WERI-Rb-1 (cell line): ENCODE measurements around the gene CALR.
"Not testable (repeated sequence)": the region's sequence is repeated elsewhere in the genome, so short reads cannot be mapped to it uniquely, and the experiment has no call there.

Experiments used
- DNase-seq: peaks from one replicate; pipeline ENCODE4 v3.0.0-alpha.2; 2020
- H3K27ac ChIP-seq: fragments of 250-450 bp; sonication (Bioruptor Pico); 2 replicates; pipeline ENCODE4 v1.5.1; 2020; ENCODE audit warnings: mild to moderate bottlenecking, moderate library complexity
- H3K27me3 ChIP-seq: fragments of 250-450 bp; sonication (Bioruptor Pico); 2 replicates; pipeline ENCODE4 v1.5.1; 2021; ENCODE audit warnings: mild to moderate bottlenecking, low read depth, moderate library complexity; ENCODE audit not compliant: insufficient read depth, severe bottlenecking
- H3K36me3 ChIP-seq: fragments of 250-450 bp; sonication (Bioruptor Pico); 2 replicates; pipeline ENCODE4 v1.5.1; 2020; ENCODE audit warnings: mild to moderate bottlenecking, moderate library complexity
- H3K4me3 ChIP-seq: 2 replicates; pipeline ENCODE4 v1.5.1; 2011; ENCODE audit warnings: low read depth, mild to moderate bottlenecking, control low read depth, low read length
- H3K9me3 ChIP-seq: fragments of 250-450 bp; sonication (Bioruptor Pico); 2 replicates; pipeline ENCODE4 v1.5.1; 2021; ENCODE audit warnings: mild to moderate bottlenecking, moderate library complexity; ENCODE audit not compliant: severe bottlenecking
- TF ChIP-seq, protein P1 (sequence below): IDR thresholded peaks from 2 replicates; pipeline ENCODE4 v1.5.1; 2011; ENCODE audit warnings: low read depth, mild to moderate bottlenecking, control low read depth, inconsistent platforms, low read length

Gene CALR

GRCh38 chr19:12899891-12900518, 38.4 kb upstream of the CALR start:
- Histone ChIP-seq H3K9me3 (no peaks in the 10 kb centered on the region), H3K27me3 (no peaks in the 10 kb centered on the region), H3K36me3 (peaks cover 9% of the 10 kb centered on the region; the same call in 1 of the 2 replicates), H3K4me3 (no peak overlapping the region), H3K27ac (no peak overlapping the region)
- no peak for DNase-seq
- TF ChIP-seq, protein P1, sequence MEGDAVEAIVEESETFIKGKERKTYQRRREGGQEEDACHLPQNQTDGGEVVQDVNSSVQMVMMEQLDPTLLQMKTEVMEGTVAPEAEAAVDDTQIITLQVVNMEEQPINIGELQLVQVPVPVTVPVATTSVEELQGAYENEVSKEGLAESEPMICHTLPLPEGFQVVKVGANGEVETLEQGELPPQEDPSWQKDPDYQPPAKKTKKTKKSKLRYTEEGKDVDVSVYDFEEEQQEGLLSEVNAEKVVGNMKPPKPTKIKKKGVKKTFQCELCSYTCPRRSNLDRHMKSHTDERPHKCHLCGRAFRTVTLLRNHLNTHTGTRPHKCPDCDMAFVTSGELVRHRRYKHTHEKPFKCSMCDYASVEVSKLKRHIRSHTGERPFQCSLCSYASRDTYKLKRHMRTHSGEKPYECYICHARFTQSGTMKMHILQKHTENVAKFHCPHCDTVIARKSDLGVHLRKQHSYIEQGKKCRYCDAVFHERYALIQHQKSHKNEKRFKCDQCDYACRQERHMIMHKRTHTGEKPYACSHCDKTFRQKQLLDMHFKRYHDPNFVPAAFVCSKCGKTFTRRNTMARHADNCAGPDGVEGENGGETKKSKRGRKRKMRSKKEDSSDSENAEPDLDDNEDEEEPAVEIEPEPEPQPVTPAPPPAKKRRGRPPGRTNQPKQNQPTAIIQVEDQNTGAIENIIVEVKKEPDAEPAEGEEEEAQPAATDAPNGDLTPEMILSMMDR, result no peak

DNA sequence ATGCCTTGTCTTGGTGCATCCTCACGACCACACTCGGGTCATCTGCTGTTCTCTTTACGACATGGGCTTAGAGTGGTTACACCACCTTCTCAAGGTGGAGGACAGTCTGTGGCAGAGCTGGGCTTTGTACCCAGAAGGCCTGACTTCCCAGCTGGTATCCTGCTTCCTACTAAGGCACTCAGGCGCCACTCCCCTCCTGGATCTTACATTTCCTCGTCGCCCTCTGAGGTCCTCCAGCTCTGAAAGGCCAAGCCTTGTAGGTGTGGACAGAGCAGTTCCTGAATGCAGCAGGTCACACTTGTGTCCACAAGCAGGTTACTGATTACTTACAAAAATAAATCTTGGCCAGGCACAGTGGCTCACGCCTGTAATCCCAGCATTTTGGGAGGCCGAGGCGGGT, 31.2 kb upstream of the CALR start:
- Histone ChIP-seq H3K27ac (no peak overlapping the region), H3K9me3 (no peaks in the 10 kb centered on the region), H3K36me3 (0 out of 2 replicates have a peak, but pooled peaks cover 3% of the 10 kb centered on the region), H3K27me3 (no peaks in the 10 kb centered on the region), H3K4me3 (no peak overlapping the region)
- TF ChIP-seq, protein P1, result no peak
- no peak for DNase-seq

DNA sequence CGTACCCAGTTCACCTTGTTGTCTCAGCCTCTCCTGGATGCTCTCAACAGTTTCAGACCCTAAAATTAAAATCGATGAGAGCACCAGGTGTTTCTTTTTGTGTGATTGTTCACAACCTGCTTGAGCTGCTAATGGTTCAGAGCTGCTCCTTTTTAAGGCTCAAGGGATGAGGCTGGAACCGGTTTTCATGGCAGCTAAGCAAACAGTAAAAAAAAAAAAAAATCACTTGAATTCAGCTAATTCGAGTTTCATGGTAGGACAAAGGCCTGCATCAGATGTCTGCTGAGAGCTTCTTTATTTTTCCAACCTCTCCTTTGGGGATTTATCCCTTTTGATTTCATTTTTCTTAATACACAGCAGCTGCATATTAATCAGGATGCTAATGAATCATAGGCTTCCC, 25.8 kb upstream of the CALR start:
- Histone ChIP-seq H3K27me3 (no peaks in the 10 kb centered on the region), H3K9me3 (no peaks in the 10 kb centered on the region), H3K36me3 (peaks cover 5% of the 10 kb centered on the region), H3K27ac (peak overlapping the region; percentile 90), H3K4me3 (peak overlapping the region; percentile 40)
- TF ChIP-seq, protein P1, result no peak
- no peak for DNase-seq

DNA sequence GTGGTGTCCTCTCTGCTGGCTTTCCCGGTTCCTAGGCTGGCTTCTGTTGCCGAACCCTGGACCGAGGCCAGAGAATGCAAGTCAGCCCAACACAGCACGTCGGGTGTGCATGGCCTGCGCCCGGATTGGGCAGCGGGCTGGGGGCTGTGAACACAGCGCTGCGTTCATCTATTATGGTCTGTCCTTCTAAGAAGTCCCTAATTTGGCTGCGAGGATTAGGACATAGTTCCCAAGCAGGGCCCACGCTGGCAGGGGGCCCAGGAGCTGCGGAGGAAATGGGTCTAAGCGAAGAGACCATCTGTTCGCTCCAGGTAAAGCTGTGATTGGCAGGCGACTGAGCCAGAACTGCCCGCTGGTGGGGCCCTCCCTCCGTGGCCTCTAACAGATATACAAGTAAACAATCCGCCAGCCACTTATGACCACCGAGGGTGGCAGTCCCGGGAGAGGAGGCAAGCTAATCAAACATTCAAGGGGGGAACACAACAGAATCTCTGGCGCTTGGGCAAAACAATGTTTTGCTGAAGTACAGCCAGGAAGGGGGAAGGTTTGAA, 25.3 kb upstream of the CALR start:
- peak; percentile 95 for DNase-seq
- TF ChIP-seq, protein P1, result no peak
- Histone ChIP-seq H3K4me3 (peak overlapping the region; percentile 40), H3K27me3 (no peaks in the 10 kb centered on the region), H3K27ac (peak overlapping the region; percentile 90), H3K36me3 (peaks cover 5% of the 10 kb centered on the region), H3K9me3 (no peaks in the 10 kb centered on the region)

GRCh38 chr19:12913851-12914690, 24.3 kb upstream of the CALR start:
- H3K9me3 ChIP-seq, result no peaks in the 10 kb centered on the region
- TF ChIP-seq, protein P1, result no peak
- H3K36me3 ChIP-seq, result peaks cover 5% of the 10 kb centered on the region
- no peak for DNase-seq
- H3K27me3 ChIP-seq, result no peaks in the 10 kb centered on the region
- H3K27ac ChIP-seq, result peak overlapping the region; percentile 90
- H3K4me3 ChIP-seq, result no peak overlapping the region

- not testable (repeated sequence) for H3K4me3 ChIP-seq, DNase-seq, H3K27ac ChIP-seq, H3K9me3 ChIP-seq, H3K36me3 ChIP-seq, H3K27me3 ChIP-seq
These were observed 22.5 kb upstream of the CALR start for GRCh38 chr19:12915860-12916259.
